Upper lobe of right lung (tissue), 1 donor: Measurements from ENCODE around the gene CERKL. TPM values are rescaled to one million over a fixed set of nuclear protein-coding genes. Genes with fewer than 3 reads are reported as not detected.

Experiments
- ATAC-seq: fragments of 200-7000 bp; cut with Tn5 transposase; one replicate; pipeline ENCODE4 v1.9.1; 2020; ENCODE audit warnings: mild to moderate bottlenecking, moderate library complexity
- DNase-seq: peaks from one replicate; pipeline ENCODE4 v3.0.0-alpha.2; 2020
- H3K27ac ChIP-seq: fragments of 200-600 bp; one replicate; pipeline ENCODE4 v1.8.0; 2022
- H3K27me3 ChIP-seq: fragments of 200-600 bp; one replicate; pipeline ENCODE4 v1.8.0; 2022; ENCODE audit warnings: mild to moderate bottlenecking
- H3K36me3 ChIP-seq: fragments of 200-600 bp; one replicate; pipeline ENCODE4 v1.8.0; 2022
- H3K4me1 ChIP-seq: fragments of 200-600 bp; one replicate; pipeline ENCODE4 v1.8.0; 2022
- H3K4me3 ChIP-seq: fragments of 200-600 bp; one replicate; pipeline ENCODE4 v1.8.0; 2022; ENCODE audit warnings: mild to moderate bottlenecking
- H3K9me3 ChIP-seq: fragments of 200-600 bp; one replicate; pipeline ENCODE4 v1.8.0; 2022
- CTCF ChIP-seq: fragments of 200-600 bp; IDR thresholded peaks from one replicate; pipeline ENCODE4 v1.8.0; 2022; ENCODE audit warnings: antibody characterized with exemption
- intact Hi-C: fragments of 100-400 bp; cut with DNase I; formaldehyde crosslinking; loops from one replicate; pipeline ENCODE4 v1.11.0; 2022
- total RNA-seq: library from RNA; stranded (reverse); fragmentation: NEBNext Ultra II Directional; extraction: Animal tissue kit (Norgen Biotek cat#: 25700); gene quantifications from one replicate; pipeline ENCODE4 v1.2.1, GENCODE V29; 2021
- donor health status: DM: no; HTN: yes; CAD: no; lungs with severe emphysema.

The CERKL gene
- total RNA-seq, 1 donor from 2014 or later: 0.29 TPM

GRCh38 chr2:181516992-181517391 lies 139.9 kb downstream of the CERKL start:
- intact Hi-C loops: no loop called here
- no peak for DNase-seq
- Histone ChIP-seq H3K9me3 (no peaks in the 10 kb centered on the region), H3K27me3 (no peaks in the 10 kb centered on the region), H3K4me3 (no peak overlapping the region), H3K4me1 (no peaks in the 10 kb centered on the region), H3K36me3 (no peaks in the 10 kb centered on the region), H3K27ac (no peak overlapping the region)
- no peak for ATAC-seq
- no peak for TF ChIP-seq CTCF

GRCh38 chr2:181515719-181516118 lies 141.2 kb downstream of the CERKL start:
- no peak overlapping the region for H3K27ac ChIP-seq
- peaks cover 5% of the 10 kb centered on the region for H3K36me3 ChIP-seq
- no peaks in the 10 kb centered on the region for H3K9me3 ChIP-seq
- TF ChIP-seq CTCF: no peak
- ATAC-seq (no peak), DNase-seq (no peak)
- intact Hi-C loops: no loop called here
- no peak overlapping the region for H3K4me3 ChIP-seq
- H3K27me3 ChIP-seq: no peaks in the 10 kb centered on the region
- H3K4me1 ChIP-seq: no peaks in the 10 kb centered on the region

DNA sequence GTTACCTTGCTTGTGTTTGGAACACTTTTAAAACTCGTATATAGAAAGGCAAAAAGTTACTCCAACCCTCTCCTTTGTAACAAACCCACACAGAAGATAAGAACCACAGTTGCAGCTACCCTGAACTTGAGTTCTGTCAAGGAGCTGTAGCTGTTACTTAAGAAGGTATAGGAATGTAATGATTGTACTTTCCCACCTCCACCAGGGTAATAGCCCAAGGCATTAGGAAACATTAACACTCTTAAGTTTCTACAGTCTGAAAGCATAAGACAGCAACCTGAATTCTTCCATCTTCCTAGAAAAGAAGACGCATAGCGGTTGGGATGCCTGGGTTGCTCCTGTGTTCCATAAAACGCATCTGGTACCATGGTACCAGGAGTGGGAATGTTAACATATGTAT lies 156.7 kb downstream of the CERKL start:
- TF ChIP-seq CTCF: no peak
- no peak for ATAC-seq
- no peak for DNase-seq
- no peaks in the 10 kb centered on the region for H3K27me3 ChIP-seq
- H3K36me3 ChIP-seq: no peaks in the 10 kb centered on the region
- intact Hi-C loops: no loop called here
- no peak overlapping the region for H3K27ac ChIP-seq
- H3K4me1 ChIP-seq: no peaks in the 10 kb centered on the region
- H3K4me3 ChIP-seq: no peak overlapping the region
- no peaks in the 10 kb centered on the region for H3K9me3 ChIP-seq

DNA sequence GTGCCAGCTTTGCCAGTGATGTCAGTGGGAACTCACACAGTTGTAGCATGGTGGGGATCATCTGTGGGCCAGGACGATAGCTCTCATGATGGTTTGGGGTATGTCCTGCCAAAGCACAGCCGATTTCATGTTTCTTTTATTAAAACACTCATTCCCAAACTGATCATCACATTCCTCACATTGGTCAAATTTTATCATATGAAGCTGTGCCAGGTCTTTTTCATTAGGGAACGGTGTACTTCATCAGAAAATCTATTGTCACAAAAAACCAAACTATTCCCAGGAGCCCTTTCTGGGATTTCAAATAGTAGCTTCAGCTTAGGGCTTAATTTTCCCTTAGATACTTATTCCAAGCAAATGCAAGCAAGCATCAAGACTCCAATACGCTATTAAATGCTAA lies 157.7 kb downstream of the CERKL start:
- no peak overlapping the region for H3K27ac ChIP-seq
- no peaks in the 10 kb centered on the region for H3K36me3 ChIP-seq
- H3K4me1 ChIP-seq: no peaks in the 10 kb centered on the region
- no peak for TF ChIP-seq CTCF
- intact Hi-C loops: no loop called here
- ATAC-seq: no peak
- no peaks in the 10 kb centered on the region for H3K9me3 ChIP-seq
- DNase-seq: no peak
- no peak overlapping the region for H3K4me3 ChIP-seq
- no peaks in the 10 kb centered on the region for H3K27me3 ChIP-seq

Other genes starting within 250 kb of the CERKL start
- gene ITGA4, start 199.7 kb downstream of the CERKL start, total RNA-seq: 18.4 TPM
- not detected for gene NEUROD1, start 23.4 kb upstream of the CERKL start, total RNA-seq
- gene ITPRID2, start 234.6 kb upstream of the CERKL start, total RNA-seq: 242 TPM